HUES48 (cell line): ENCODE measurements around the gene NFKBIE.
"Not testable (repeated sequence)": the region's sequence is repeated elsewhere in the genome, so short reads cannot be mapped to it uniquely, and the experiment has no call there.

Experiments
- H3K27ac ChIP-seq: one replicate; pipeline ENCODE4 v1.7.0; 2013; ENCODE audit warnings: low read depth, low read length, inconsistent platforms
- H3K27me3 ChIP-seq: 2 replicates; pipeline ENCODE4 v1.6.1; 2013; ENCODE audit warnings: mild to moderate bottlenecking, low read length; ENCODE audit not compliant: control insufficient read depth, insufficient read depth
- H3K36me3 ChIP-seq: 2 replicates; pipeline ENCODE4 v1.6.1; 2013; ENCODE audit warnings: low read length; ENCODE audit not compliant: control insufficient read depth, insufficient read depth
- H3K4me1 ChIP-seq: 2 replicates; pipeline ENCODE4 v1.6.1; 2013; ENCODE audit warnings: mild to moderate bottlenecking, low read length; ENCODE audit not compliant: control insufficient read depth, insufficient read depth
- H3K4me3 ChIP-seq: 2 replicates; pipeline ENCODE4 v1.5.1; 2013; ENCODE audit warnings: mild to moderate bottlenecking, low read depth, low read length
- H3K9ac ChIP-seq: 2 replicates; pipeline ENCODE4 v1.6.1; 2013; ENCODE audit warnings: mild to moderate bottlenecking, low read depth, low read length, moderate library complexity
- H3K9me3 ChIP-seq: 2 replicates; pipeline ENCODE4 v1.6.1; 2013; ENCODE audit warnings: low read length; ENCODE audit not compliant: control insufficient read depth, insufficient read depth

NFKBIE gene

DNA sequence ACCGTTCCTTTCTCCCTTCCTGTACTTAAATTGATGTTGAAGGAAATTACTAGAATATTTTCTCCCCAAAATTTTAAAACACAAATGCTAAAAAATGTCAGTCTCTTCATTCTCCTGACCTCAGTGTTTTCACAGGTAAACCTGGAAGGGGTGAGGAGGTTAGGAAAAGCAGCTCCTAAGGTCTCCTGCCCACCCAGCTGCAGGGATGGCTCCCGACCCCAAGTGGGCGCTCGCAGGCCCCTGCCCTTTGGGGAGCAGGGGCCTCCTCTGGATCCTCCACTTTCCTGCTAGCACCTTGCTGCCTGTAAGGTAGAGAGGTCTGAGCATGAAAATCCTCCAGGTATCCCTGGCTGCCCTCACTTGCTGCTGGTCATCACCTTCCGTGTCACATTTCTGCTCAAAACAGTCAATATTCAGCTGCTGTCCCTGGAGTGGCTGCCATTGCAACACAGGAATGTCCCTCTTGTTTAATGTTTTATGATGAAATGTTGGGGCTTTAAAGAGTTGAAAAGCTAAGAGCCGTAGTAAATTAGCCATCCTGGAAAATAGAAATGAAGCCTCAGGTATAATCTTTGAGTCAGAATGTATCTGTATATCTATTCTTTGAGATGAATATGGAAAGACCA is 29.3 kb downstream of the NFKBIE start:
- Histone ChIP-seq H3K9me3 (no peaks in the 10 kb centered on the region), H3K4me3 (no peak overlapping the region), H3K27ac (peak overlapping the region; percentile 12), H3K36me3 (peaks cover 38% of the 10 kb centered on the region), H3K27me3 (peaks cover 10% of the 10 kb centered on the region; the same call in 1 of the 2 replicates), H3K4me1 (peaks cover 13% of the 10 kb centered on the region), H3K9ac (no peak overlapping the region)

DNA sequence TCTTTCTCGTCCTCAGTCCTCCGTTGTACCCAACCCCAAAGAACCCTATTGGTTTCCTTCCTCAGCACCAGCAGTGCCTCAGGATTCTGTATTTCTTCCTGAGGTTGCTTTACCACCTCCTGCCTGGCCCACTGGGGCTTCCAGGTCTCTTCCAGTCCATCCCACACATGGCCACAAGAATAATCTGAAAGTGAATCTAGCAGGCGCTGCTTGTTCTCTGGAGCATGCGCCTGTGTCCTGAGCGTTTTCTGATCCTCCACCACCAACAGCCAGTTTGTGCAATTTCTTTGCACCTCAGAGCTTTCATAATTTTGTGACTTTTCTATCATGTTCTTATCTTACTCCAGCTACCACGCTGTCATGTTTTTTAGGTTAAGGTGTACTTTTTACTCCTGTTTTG is 30.1 kb downstream of the NFKBIE start:
- Histone ChIP-seq H3K9ac (no peak overlapping the region), H3K27ac (peak overlapping the region; percentile 81), H3K9me3 (no peaks in the 10 kb centered on the region), H3K36me3 (peaks cover 45% of the 10 kb centered on the region), H3K4me1 (peaks cover 13% of the 10 kb centered on the region), H3K27me3 (peaks cover 10% of the 10 kb centered on the region; the same call in 1 of the 2 replicates), H3K4me3 (no peak overlapping the region)

DNA sequence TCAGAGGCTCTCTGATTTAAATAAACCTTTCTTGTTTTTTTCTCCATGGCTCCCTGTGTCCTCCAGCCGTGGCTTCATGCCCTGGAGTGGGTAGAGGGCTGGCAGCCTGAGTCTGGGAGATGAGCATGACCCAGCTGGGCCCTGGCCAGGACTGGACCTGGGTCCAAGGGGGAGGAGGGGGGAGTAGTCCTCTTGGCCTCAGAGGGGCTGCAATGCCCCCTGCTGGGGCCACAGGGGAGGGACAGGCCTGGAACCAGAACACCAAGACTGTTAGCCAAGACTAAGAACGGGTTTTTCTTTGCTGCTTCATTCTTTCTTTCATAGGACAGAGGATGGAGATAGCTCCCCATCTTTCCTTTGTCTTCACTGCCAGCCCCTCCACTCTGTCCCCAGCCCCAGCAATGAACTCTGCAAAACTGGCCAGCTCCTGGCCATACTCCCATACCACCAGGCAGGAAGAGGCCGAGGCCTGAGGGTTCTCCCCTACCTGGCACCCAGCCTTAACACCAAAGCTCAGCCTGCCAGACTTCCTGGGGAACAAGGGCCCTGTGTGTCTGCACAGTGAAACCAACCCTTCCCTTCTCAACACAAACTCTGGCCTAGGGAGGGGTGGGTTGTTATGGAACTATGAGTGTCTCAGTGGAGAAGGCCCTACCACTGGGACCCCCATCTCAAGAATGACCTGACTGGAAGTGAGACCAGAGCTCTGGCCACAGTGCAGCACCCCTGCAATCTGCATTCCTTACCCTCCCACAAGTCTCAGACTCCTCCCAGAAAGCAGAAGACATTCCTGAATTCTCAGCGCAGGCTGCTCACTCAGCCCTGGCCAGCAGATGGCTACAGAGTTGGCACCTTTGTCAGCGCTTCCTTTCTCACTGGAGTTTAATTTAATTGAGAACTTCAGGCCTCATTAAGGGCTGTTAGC is 31.0 kb downstream of the NFKBIE start:
- H3K4me1 ChIP-seq: peaks cover 13% of the 10 kb centered on the region
- H3K36me3 ChIP-seq: peaks cover 54% of the 10 kb centered on the region
- no peak overlapping the region for H3K9ac ChIP-seq
- no peaks in the 10 kb centered on the region for H3K9me3 ChIP-seq
- no peak overlapping the region for H3K4me3 ChIP-seq
- peaks cover 9% of the 10 kb centered on the region; the same call in 1 of the 2 replicates for H3K27me3 ChIP-seq
- peak overlapping the region; percentile 81 for H3K27ac ChIP-seq

DNA sequence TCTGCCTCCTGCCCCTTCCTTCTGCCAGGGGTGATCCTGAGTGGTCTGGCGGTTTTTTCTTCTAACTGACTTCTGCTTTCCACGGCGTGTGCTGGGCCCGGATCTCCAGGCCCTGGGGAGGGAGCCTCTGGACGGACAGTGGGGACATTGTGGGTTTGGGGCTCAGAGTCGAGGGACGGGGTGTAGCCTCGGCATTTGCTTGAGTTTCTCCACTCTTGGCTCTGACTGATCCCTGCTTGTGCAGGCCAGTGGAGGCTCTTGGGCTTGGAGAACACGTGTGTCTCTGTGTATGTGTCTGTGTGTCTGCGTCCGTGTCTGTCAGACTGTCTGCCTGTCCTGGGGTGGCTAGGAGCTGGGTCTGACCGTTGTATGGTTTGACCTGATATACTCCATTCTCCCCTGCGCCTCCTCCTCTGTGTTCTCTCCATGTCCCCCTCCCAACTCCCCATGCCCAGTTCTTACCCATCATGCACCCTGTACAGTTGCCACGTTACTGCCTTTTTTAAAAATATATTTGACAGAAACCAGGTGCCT is 31.7 kb downstream of the NFKBIE start:
- peaks cover 61% of the 10 kb centered on the region for H3K36me3 ChIP-seq
- H3K4me1 ChIP-seq: peaks cover 13% of the 10 kb centered on the region
- no peaks in the 10 kb centered on the region for H3K9me3 ChIP-seq
- no peak overlapping the region for H3K9ac ChIP-seq
- H3K27ac ChIP-seq: peak overlapping the region; percentile 81
- H3K4me3 ChIP-seq: no peak overlapping the region
- peaks cover 2% of the 10 kb centered on the region; the same call in 1 of the 2 replicates for H3K27me3 ChIP-seq

DNA sequence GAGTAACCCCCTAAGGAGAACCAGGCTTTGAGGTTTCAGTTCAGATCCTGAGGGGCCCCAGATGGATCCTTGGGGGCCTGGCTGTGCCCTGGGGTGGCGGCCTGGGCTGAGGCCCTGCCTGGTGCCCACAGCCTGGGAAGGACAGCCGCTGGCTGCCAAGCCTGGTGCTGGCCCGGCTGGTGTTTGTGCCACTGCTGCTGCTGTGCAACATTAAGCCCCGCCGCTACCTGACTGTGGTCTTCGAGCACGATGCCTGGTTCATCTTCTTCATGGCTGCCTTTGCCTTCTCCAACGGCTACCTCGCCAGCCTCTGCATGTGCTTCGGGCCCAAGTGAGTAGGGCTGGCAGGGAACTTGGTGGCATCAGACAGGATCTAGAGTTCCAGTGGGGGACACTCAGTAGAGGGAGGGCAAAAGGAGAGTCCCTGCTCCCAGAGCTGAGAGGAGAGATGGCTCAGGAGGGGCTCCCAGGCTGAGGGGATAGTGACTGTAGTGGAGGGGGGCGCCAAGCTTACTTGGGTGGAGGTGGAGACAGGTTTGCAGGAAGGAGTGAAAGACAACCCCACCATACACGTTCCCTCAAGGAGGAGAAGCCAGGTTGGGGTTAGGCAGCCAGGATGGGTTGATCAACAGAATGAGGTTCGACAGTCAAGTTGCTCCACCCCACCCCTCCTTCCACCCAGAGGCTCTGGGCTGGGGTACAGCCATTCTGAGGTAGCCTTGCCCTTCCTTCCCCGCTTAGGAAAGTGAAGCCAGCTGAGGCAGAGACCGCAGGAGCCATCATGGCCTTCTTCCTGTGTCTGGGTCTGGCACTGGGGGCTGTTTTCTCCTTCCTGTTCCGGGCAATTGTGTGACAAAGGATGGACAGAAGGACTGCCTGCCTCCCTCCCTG is 32.4 kb downstream of the NFKBIE start:
- H3K27me3 ChIP-seq: no peaks in the 10 kb centered on the region
- H3K27ac ChIP-seq: no peak overlapping the region
- H3K36me3 ChIP-seq: peaks cover 68% of the 10 kb centered on the region
- peaks cover 13% of the 10 kb centered on the region for H3K4me1 ChIP-seq
- no peak overlapping the region for H3K9ac ChIP-seq
- no peaks in the 10 kb centered on the region for H3K9me3 ChIP-seq
- H3K4me3 ChIP-seq: no peak overlapping the region

DNA sequence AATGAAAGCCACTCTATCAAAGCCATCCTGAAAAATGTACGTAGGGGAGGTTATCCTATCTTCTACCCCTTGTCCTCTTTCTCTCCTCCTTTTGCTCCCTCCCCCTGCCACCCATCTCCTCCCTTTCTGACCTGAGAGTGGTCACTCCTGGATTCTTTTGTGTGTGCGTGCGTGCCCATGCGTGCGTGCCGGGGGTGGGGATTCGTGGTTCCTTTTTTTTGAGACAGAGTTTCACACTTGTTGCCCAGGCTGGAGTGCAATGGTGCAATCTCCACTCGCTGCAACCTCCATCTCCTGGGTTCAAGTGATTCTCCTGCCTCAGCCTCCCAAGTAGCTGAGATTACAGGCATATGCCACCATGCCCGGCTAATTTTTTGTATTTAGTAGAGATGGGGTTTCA is 33.9 kb downstream of the NFKBIE start:
- Histone ChIP-seq H3K36me3 (peaks cover 70% of the 10 kb centered on the region), H3K4me1 (peaks cover 12% of the 10 kb centered on the region)

DNA sequence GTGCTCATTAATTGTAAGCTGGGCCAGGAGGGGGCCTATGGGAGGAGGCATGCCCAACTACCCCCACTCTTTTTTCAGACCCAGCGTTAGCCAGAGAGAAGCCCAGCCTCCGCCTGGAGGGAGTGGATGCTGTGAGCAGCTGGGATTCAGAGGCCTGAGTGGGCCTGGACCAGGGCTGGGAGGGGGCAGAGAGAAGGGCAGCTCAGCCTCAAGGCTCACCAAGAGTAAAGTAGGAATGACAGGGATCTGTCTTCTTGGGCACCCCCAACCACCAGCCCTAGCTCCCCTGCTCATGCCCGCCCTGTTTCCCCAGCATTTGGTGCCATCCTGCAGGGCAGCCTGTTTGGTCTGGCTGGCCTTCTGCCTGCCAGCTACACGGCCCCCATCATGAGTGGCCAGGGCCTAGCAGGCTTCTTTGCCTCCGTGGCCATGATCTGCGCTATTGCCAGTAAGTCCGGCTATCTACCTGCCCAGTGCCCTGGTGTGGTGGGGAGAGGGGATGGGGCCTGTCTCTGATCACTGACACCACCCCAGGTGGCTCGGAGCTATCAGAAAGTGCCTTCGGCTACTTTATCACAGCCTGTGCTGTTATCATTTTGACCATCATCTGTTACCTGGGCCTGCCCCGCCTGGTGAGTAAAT is 35.2 kb downstream of the NFKBIE start:
- H3K4me3 ChIP-seq: no peak overlapping the region
- no peak overlapping the region for H3K27ac ChIP-seq
- no peaks in the 10 kb centered on the region for H3K9me3 ChIP-seq
- H3K36me3 ChIP-seq: peaks cover 67% of the 10 kb centered on the region
- peaks cover 25% of the 10 kb centered on the region for H3K4me1 ChIP-seq
- H3K27me3 ChIP-seq: no peaks in the 10 kb centered on the region
- H3K9ac ChIP-seq: no peak overlapping the region

More for the DNA sequence above, 33.9 kb downstream of the NFKBIE start:
- H3K9me3 ChIP-seq, H3K27ac ChIP-seq, H3K27me3 ChIP-seq, H3K9ac ChIP-seq, H3K4me3 ChIP-seq: not testable (repeated sequence)

DNA sequence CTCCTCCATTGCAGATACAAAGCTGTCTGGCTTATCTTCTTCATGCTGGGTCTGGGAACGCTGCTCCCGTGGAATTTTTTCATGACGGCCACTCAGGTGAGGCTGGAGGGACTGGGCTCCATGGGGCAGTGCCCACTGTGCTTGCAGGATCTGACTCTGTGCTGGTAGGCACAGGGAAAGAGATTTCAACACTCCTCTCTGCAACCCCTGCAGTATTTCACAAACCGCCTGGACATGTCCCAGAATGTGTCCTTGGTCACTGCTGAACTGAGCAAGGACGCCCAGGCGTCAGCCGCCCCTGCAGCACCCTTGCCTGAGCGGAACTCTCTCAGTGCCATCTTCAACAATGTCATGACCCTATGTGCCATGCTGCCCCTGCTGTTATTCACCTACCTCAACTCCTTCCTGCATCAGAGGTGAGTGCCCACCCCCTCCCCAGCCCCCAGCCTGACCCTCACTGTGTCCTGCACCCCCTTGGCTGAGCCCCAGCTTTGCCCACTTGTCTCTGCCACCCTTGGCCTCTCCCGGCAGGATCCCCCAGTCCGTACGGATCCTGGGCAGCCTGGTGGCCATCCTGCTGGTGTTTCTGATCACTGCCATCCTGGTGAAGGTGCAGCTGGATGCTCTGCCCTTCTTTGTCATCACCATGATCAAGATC is 35.8 kb downstream of the NFKBIE start:
- Histone ChIP-seq H3K9me3 (no peaks in the 10 kb centered on the region), H3K4me3 (no peak overlapping the region), H3K27me3 (no peaks in the 10 kb centered on the region), H3K27ac (no peak overlapping the region), H3K9ac (no peak overlapping the region), H3K4me1 (peaks cover 27% of the 10 kb centered on the region), H3K36me3 (peaks cover 64% of the 10 kb centered on the region)

DNA sequence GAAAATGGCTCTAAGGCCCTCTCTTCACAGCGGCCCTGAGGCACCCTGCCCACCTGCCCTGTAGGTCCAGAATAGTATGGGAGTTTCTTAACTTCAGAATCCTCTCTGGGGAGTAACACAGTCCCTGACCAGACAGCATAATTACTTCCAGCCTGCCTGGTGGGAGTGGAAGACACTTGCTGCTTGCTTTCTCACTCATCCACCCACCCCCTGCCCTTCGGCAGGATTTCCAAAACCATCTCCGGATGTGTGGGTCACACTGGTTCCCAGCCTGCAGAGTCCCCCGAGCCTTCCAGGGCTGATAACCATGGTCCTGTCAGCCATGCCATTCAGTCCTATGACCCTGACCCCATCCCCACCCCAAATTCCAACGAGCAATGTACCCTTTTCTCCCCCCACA is 36.5 kb downstream of the NFKBIE start:
- Histone ChIP-seq H3K9me3 (no peaks in the 10 kb centered on the region), H3K4me3 (no peak overlapping the region), H3K36me3 (peaks cover 64% of the 10 kb centered on the region), H3K27me3 (no peaks in the 10 kb centered on the region), H3K9ac (no peak overlapping the region), H3K27ac (no peak overlapping the region), H3K4me1 (peaks cover 26% of the 10 kb centered on the region)

DNA sequence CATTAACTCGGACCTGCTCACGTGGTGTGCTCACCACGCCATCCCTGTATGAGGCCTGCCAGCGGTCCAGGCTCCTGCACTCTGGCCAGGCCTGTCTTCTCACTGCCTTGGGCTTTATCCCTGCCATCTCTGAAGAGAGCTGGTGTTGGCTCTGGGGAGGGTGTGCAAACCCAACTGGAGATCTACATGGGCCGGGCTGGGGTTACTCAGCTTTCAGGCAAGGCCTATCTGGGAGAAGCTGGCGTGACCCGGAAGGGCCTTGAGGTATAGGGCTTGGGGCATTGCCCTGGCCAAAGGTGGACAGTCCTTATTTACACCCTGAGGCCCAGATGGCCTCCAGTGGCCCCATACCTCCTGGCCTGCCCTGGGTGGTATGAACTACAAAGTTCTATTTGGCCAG is 36.9 kb downstream of the NFKBIE start:
- H3K27me3 ChIP-seq: no peaks in the 10 kb centered on the region
- H3K9ac ChIP-seq: no peak overlapping the region
- peaks cover 26% of the 10 kb centered on the region for H3K4me1 ChIP-seq
- no peaks in the 10 kb centered on the region for H3K9me3 ChIP-seq
- H3K36me3 ChIP-seq: peaks cover 60% of the 10 kb centered on the region
- H3K27ac ChIP-seq: no peak overlapping the region
- H3K4me3 ChIP-seq: no peak overlapping the region
